ENCODE data around the gene DCTN4.

- TF ChIP-seq POLR2A (IDR thresholded peaks at IDR 0.05; ENCODE audit: low read depth) (no peak), CTCF (IDR thresholded peaks at IDR 0.05) (no peak)
These were observed 5.7 kb upstream of the DCTN4 start for GRCh38 chr5:150764530-150764929.
